ENCODE data around the gene SHQ1.
"Not testable (repeated sequence)": the region's sequence is repeated elsewhere in the genome, so short reads cannot be mapped to it uniquely, and the experiment has no call there.

The SHQ1 gene

GRCh38 chr3:72739531-72740466 is 108.4 kb downstream of the SHQ1 start:
- TF ChIP-seq GATA1 (IDR thresholded peaks at IDR 0.05; ENCODE audit: low read depth, low read length), result no peak
- no peak for TF ChIP-seq POLR2A (IDR thresholded peaks at IDR 0.05; ENCODE audit: low read length)
- peak; percentile 17 to 34 for DNase-seq

- peak; percentile 57 to 63 for DNase-seq
- TF ChIP-seq POLR2A (IDR thresholded peaks at IDR 0.05; ENCODE audit: low read length) (no peak), GATA1 (IDR thresholded peaks at IDR 0.05; ENCODE audit: low read depth, low read length) (no peak)
Observed at GRCh38 chr3:72738752-72739530, 109.3 kb downstream of the SHQ1 start.

DNA sequence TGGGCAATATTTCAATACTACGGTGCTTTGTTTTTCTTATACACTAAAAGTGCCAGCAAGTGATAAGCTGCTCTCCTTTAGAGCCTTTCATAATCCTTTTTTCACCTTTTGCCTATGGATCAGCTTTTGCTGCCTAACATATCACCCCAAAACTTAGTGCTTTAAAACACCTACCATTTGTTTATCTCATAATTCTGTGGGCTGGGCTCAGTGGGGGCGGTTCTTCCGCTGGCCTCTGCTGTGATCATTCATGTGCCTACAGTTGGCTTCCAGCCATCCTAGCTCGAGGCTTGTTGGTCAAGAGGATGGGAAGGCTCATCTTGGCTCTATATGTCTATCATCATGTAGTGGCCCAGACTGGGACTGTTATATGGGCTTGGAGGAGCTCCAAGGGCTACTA is 113.2 kb downstream of the SHQ1 start:
- DNase-seq, result not testable (repeated sequence)

DNA sequence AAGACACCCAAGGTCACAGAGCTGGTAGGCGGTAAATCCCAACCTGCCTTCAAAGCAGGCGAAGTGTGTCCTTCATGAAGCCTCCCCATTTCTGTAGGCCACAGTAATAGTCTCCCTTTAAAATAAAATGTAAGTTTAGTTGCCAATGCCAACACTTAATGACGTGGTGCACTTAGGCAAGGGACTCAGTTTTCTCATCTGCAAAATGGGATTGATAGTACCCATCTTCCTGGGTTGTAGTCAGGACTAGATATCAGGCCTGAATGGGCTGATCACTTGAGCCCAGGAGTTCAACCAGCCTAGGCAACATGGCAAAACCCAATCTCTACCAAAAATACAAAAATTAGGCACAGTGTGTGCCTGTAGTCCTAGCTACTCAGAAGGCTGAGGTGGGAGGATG is 114.6 kb downstream of the SHQ1 start:
- DNase-seq, result no peak
- no peak for TF ChIP-seq GATA1 (IDR thresholded peaks at IDR 0.05; ENCODE audit: low read depth, low read length)
- TF ChIP-seq POLR2A (IDR thresholded peaks at IDR 0.05; ENCODE audit: low read length), result no peak

- DNase-seq, result not testable (repeated sequence)
Observed at GRCh38 chr3:72732666-72733345, 115.4 kb downstream of the SHQ1 start.

DNA sequence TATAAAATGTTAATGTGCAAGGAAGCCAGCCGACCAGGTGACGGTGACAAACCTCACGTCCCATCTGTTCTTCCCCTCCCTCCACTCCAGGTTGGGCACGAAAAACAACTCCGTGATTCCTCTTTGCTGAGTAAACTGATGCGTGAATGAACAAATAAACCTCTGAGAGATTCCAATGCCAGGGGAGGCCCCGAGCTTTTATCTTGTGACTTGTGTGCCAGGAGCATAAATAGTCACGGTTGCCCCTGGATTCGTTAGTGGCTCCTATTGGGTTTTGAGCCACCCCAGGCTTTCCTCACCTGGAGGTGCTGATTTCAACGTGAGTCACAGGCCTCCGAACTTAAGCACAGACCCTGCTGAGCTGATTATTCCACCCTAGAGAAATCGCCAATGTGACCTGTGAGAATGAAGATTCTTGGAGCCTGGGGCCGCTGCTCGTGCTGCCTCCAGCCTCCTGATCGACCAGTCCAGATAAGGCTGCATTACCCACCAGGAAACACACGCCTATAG is 119.2 kb downstream of the SHQ1 start:
- TF ChIP-seq POLR2A (IDR thresholded peaks at IDR 0.05; ENCODE audit: low read length), result no peak
- no peak for TF ChIP-seq GATA1 (IDR thresholded peaks at IDR 0.05; ENCODE audit: low read depth, low read length)
- DNase-seq, result no peak

DNA sequence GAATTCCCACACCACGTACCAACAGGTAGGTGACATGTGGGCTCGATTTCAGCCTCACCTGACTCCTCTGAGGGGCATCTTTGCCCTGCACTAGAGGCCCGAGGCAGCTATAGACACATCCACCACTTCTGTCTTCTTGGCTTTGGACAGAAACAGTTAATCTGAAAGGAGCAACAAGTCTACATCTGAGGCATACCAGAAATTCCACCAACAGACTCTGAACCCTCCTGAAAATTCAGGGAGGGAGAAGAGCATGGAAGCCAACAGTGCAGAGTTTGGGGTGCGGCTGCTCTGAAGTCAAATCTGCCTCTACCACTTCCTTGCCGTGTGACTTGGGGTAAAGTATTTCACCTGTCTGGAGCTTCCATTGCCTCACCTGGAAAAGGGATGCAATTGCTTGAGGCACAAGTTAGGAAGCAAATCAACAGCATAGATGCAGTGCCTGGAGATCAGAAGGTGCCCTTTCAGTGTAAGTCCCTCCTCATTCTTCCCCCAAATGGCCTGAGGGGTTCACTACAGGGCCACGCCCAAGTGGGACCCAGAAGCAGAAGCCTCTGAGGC is 119.8 kb downstream of the SHQ1 start:
- DNase-seq, result no peak
- TF ChIP-seq POLR2A (IDR thresholded peaks at IDR 0.05; ENCODE audit: low read length) (no peak), GATA1 (IDR thresholded peaks at IDR 0.05; ENCODE audit: low read depth, low read length) (no peak)

- no peak for TF ChIP-seq GATA1 (IDR thresholded peaks at IDR 0.05; ENCODE audit: low read depth, low read length)
- no peak for TF ChIP-seq POLR2A (IDR thresholded peaks at IDR 0.05; ENCODE audit: low read length)
- no peak for DNase-seq
Observed at GRCh38 chr3:72727726-72728125, 120.5 kb downstream of the SHQ1 start.

GRCh38 chr3:72727172-72727571 is 121.1 kb downstream of the SHQ1 start:
- TF ChIP-seq GATA1 (IDR thresholded peaks at IDR 0.05; ENCODE audit: low read depth, low read length) (no peak), POLR2A (IDR thresholded peaks at IDR 0.05; ENCODE audit: low read length) (no peak)
- no peak for DNase-seq

DNA sequence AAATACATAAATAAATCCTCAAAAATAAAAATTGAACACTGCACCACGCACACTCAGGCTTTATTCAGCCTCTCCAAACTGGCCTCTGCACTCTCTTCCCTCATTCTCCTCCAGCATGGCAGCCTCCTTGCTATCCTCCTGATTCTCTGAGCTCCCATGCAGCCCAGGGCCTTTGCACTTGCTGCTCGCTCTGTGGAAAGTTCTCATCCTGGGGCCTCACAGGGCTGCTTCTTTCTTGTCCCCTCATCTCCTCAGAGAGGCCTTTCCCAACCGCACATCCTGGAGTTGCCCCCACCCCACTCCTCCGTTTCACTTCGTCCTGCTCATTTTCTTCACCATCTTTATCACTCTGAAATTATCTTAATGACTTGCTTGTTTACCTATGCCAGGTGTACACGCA is 123.0 kb downstream of the SHQ1 start:
- DNase-seq, result no peak
- no peak for TF ChIP-seq POLR2A (IDR thresholded peaks at IDR 0.05; ENCODE audit: low read length)
- no peak for TF ChIP-seq GATA1 (IDR thresholded peaks at IDR 0.05; ENCODE audit: low read depth, low read length)

GRCh38 chr3:72724070-72724469 is 124.2 kb downstream of the SHQ1 start:
- no peak for TF ChIP-seq GATA1 (IDR thresholded peaks at IDR 0.05; ENCODE audit: low read depth, low read length)
- TF ChIP-seq POLR2A (IDR thresholded peaks at IDR 0.05; ENCODE audit: low read length), result no peak
- DNase-seq, result no peak

- TF ChIP-seq GATA1 (IDR thresholded peaks at IDR 0.05; ENCODE audit: low read depth, low read length) (no peak), POLR2A (IDR thresholded peaks at IDR 0.05; ENCODE audit: low read length) (no peak)
- DNase-seq, result no peak
Observed at GRCh38 chr3:72722930-72723726, 125.1 kb downstream of the SHQ1 start.

All from erythroblast (primary cell).